GM19467 (cell line): ENCODE data around the gene TMEM252.

ENCODE experiments used
- ATAC-seq: cut with Tn5 transposase; IDR thresholded peaks from one replicate; pipeline ENCODE4 v1.9.1; 2021; ENCODE audit warnings: mild to moderate bottlenecking, moderate library complexity; ENCODE audit not compliant: unreplicated experiment

The TMEM252 gene

GRCh38 chr9:68500457-68501381 lies 40.0 kb downstream of the TMEM252 start:
- no peak for ATAC-seq

GRCh38 chr9:68498816-68499215 lies 41.9 kb downstream of the TMEM252 start:
- no peak for ATAC-seq

- no peak for ATAC-seq
Observed at GRCh38 chr9:68497629-68498028, 43.1 kb downstream of the TMEM252 start.

- ATAC-seq, result no peak
Observed at GRCh38 chr9:68496356-68496755, 44.3 kb downstream of the TMEM252 start.

- ATAC-seq, result no peak
Observed at GRCh38 chr9:68495247-68495646, 45.4 kb downstream of the TMEM252 start.

GRCh38 chr9:68493958-68494577 lies 46.6 kb downstream of the TMEM252 start:
- no peak for ATAC-seq

- no peak for ATAC-seq
Observed at GRCh38 chr9:68493541-68493940, 47.1 kb downstream of the TMEM252 start.

GRCh38 chr9:68492806-68493205 lies 47.9 kb downstream of the TMEM252 start:
- ATAC-seq, result no peak

GRCh38 chr9:68489646-68490045 lies 51.0 kb downstream of the TMEM252 start:
- no peak for ATAC-seq

GRCh38 chr9:68488126-68488525 lies 52.6 kb downstream of the TMEM252 start:
- ATAC-seq, result no peak
